ENCODE data around the gene BCR.

Gene BCR

GRCh38 chr22:23270798-23271596 is 90.7 kb downstream of the BCR start:
- DNase-seq (ENCODE audit: low spot score) = no peak
- TF ChIP-seq, protein P1, sequence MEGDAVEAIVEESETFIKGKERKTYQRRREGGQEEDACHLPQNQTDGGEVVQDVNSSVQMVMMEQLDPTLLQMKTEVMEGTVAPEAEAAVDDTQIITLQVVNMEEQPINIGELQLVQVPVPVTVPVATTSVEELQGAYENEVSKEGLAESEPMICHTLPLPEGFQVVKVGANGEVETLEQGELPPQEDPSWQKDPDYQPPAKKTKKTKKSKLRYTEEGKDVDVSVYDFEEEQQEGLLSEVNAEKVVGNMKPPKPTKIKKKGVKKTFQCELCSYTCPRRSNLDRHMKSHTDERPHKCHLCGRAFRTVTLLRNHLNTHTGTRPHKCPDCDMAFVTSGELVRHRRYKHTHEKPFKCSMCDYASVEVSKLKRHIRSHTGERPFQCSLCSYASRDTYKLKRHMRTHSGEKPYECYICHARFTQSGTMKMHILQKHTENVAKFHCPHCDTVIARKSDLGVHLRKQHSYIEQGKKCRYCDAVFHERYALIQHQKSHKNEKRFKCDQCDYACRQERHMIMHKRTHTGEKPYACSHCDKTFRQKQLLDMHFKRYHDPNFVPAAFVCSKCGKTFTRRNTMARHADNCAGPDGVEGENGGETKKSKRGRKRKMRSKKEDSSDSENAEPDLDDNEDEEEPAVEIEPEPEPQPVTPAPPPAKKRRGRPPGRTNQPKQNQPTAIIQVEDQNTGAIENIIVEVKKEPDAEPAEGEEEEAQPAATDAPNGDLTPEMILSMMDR (IDR thresholded peaks at IDR 0.05; ENCODE audit: borderline replicate concordance, control extremely low read depth, extremely low read depth, insufficient read depth, missing control alignments) = no peak
- in situ Hi-C loops (cut with MboI; ENCODE audit: low sequenced_read_pairs, unreplicated experiment) = loop anchor here (10.0 kb wide), 1 partner anchor 306 kb away; no protein-coding TSS in a partner anchor

DNA sequence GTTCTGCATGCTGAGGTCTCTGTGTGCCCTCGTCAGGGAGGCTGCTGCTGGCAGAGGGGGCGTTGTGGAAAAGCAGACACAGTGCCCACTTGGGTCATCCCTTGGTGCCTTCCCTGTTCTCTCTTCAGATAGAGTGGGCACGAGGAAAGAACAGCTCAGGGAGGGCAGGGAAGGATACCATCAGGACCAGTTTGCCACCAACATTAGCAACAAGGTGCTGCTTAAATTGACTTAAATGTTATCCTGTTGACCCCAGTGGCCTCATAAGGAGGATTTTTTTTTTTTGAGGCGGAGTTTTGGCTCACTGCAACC is 91.2 kb downstream of the BCR start:
- DNase-seq (ENCODE audit: low spot score) = no peak
- in situ Hi-C loops (cut with MboI; ENCODE audit: low sequenced_read_pairs, unreplicated experiment) = loop anchor here (10.0 kb wide), 1 partner anchor 307 kb away; no protein-coding TSS in a partner anchor
- TF ChIP-seq, protein P1 (IDR thresholded peaks at IDR 0.05; ENCODE audit: borderline replicate concordance, control extremely low read depth, extremely low read depth, insufficient read depth, missing control alignments) = no peak

DNA sequence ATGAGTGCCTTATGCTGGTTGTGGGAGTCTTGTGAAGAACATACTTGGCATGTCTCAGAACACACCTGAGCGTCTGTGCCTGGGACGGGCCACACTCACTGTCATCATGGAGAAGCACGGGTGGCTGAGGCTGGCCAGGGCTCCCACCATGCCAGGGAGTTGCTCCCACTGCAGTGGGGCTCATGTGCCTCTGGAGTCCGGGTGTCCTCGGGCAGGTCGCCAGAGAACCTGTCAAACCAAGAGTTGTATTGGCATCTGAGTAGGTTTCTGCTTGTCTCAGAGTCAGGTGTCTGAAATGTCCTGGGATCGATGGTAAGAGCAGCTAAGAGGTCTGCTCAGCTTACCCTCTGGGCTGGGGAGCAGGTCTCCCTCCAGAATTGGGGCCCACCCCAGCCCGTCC is 92.1 kb downstream of the BCR start:
- TF ChIP-seq, protein P1 (IDR thresholded peaks at IDR 0.05; ENCODE audit: borderline replicate concordance, control extremely low read depth, extremely low read depth, insufficient read depth, missing control alignments) = no peak
- in situ Hi-C loops (cut with MboI; ENCODE audit: low sequenced_read_pairs, unreplicated experiment) = loop anchor here (10.0 kb wide), 1 partner anchor 308 kb away; no protein-coding TSS in a partner anchor
- DNase-seq (ENCODE audit: low spot score) = no peak

GRCh38 chr22:23272834-23273233 is 92.5 kb downstream of the BCR start:
- TF ChIP-seq, protein P1 (IDR thresholded peaks at IDR 0.05; ENCODE audit: borderline replicate concordance, control extremely low read depth, extremely low read depth, insufficient read depth, missing control alignments) = no peak
- no peak for DNase-seq (ENCODE audit: low spot score)
- in situ Hi-C loops (cut with MboI; ENCODE audit: low sequenced_read_pairs, unreplicated experiment) = loop anchor here (10.0 kb wide), 1 partner anchor 308 kb away; no protein-coding TSS in a partner anchor

DNA sequence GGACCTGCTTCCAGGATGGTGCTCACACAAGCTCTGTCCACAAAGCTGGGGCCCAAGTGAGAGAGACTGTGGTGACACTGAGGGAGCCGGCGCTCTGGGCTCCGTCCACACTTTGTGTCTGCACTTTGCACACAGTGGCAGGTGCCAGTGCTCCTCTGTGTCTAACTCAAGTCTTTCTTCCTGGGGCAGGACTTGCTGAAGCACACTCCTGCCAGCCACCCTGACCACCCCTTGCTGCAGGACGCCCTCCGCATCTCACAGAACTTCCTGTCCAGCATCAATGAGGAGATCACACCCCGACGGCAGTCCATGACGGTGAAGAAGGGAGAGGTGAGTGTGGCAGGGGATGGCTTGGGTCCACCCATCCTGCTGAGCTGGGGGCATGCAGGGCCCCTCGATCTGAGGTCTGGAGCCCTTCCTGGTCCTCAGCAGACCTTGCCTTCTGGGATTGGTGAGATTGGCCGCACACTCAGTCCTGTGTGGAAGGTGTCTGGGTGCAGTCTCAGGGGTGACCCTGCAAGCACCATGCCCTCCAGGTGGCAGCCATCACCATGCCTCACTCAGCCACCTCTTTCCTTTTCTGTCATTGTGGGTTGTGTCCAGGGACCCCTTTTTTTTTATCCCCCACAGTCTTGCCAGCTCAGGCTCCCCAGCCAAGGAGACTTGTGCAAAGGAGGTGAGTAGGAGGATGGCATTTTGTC is 93.3 kb downstream of the BCR start:
- no peak for DNase-seq (ENCODE audit: low spot score)
- in situ Hi-C loops (cut with MboI; ENCODE audit: low sequenced_read_pairs, unreplicated experiment) = loop anchor here (10.0 kb wide), 1 partner anchor 309 kb away; no protein-coding TSS in a partner anchor
- TF ChIP-seq, protein P1 (IDR thresholded peaks at IDR 0.05; ENCODE audit: borderline replicate concordance, control extremely low read depth, extremely low read depth, insufficient read depth, missing control alignments) = no peak

DNA sequence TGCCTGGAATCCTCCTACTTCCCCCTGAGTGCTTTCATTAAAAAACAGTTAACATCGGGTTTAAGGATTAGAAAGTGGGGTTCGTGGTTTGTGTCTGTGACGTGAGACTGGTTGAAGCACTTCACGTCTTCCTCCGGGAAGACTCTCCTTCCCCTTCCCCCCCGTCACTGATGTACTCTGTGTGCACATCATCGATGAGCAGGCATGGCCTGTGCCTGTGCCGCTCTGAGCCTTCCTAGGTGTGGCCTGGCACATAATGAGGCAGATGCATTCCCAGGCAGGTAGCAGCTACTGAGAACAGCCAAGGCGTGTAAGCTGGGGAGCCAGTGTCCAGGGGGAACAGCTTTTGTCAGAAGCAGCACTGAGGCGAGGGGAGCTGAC is 93.8 kb downstream of the BCR start:
- TF ChIP-seq, protein P1 (IDR thresholded peaks at IDR 0.05; ENCODE audit: borderline replicate concordance, control extremely low read depth, extremely low read depth, insufficient read depth, missing control alignments) = no peak
- DNase-seq (ENCODE audit: low spot score) = no peak
- in situ Hi-C loops (cut with MboI; ENCODE audit: low sequenced_read_pairs, unreplicated experiment) = loop anchor here (10.0 kb wide), 1 partner anchor 309 kb away; no protein-coding TSS in a partner anchor

Data from GM13976 (cell line).